ENCODE measurements around the gene DPP4.
"Not testable (repeated sequence)": the region's sequence is repeated elsewhere in the genome, so short reads cannot be mapped to it uniquely, and the experiment has no call there.

Gene DPP4

DNA sequence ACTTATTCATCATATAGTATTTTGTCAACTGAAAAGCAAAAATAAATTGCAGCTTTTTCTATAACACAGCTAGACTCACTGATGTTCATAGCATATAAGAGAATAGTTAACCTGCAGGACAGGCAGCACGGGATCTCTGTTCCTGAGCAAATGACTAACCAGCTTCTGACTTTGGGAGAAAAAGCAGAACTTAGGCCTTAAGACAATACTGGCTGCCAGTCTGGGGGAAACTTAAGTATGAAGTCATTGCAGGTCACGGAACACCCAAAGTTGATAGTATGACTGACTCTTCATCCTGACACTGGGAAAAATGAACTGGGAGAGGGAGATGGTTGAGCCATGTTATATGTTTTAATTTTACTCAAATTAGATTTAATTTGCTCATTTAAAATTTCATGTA lies 113.0 kb downstream of the DPP4 start:
- DNase-seq (ENCODE audit: low read depth, low spot score) = no peak
- no peaks in the 10 kb centered on the region; the same call in 1 of the 2 replicates for H3K9me3 ChIP-seq (ENCODE audit: insufficient read depth, low read length)
- no peak overlapping the region for H3K4me3 ChIP-seq (ENCODE audit: insufficient read length, low read depth)
- no peaks in the 10 kb centered on the region for H3K36me3 ChIP-seq (ENCODE audit: insufficient read depth, insufficient read length, low read length)
- no peaks in the 10 kb centered on the region for H3K4me1 ChIP-seq (ENCODE audit: insufficient read depth, insufficient read length)
- TF ChIP-seq ZNF274 (IDR thresholded peaks at IDR 0.05; ENCODE audit: low read depth, low read length) (no peak), YY1 (IDR thresholded peaks at IDR 0.05; ENCODE audit: insufficient read depth, insufficient read length) (no peak), SUZ12 (IDR thresholded peaks at IDR 0.05; ENCODE audit: extremely low read depth, insufficient read depth, insufficient read length) (no peak)
- H3K27me3 ChIP-seq (ENCODE audit: insufficient read depth, insufficient read length) = no peaks in the 10 kb centered on the region
- H3K9ac ChIP-seq (ENCODE audit: insufficient read length, low read depth) = no peak overlapping the region

DNA sequence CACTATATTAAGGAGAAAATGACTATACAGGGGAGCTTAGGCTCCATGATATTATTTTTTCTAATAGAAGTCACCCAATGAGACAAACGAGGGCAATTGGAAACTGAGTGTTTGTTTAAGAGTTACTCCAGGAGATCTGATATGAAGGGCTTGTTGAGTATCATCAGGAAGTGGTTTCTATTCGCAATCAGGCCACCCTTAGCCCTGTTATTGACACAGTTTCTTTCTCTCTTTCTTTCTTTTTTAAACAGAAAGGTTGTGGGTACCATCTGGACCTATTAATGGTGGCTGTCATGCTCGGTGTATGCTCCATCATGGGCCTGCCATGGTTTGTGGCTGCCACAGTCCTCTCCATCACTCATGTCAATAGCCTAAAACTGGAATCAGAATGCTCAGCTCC lies 117.3 kb downstream of the DPP4 start:
- H3K27me3 ChIP-seq (ENCODE audit: insufficient read depth, insufficient read length) = no peaks in the 10 kb centered on the region
- DNase-seq (ENCODE audit: low read depth, low spot score) = no peak
- no peaks in the 10 kb centered on the region for H3K36me3 ChIP-seq (ENCODE audit: insufficient read depth, insufficient read length, low read length)
- no peaks in the 10 kb centered on the region for H3K4me1 ChIP-seq (ENCODE audit: insufficient read depth, insufficient read length)
- no peak for TF ChIP-seq SUZ12 (IDR thresholded peaks at IDR 0.05; ENCODE audit: extremely low read depth, insufficient read depth, insufficient read length)
- TF ChIP-seq ZNF274 (IDR thresholded peaks at IDR 0.05; ENCODE audit: low read depth, low read length) = no peak
- no peak for TF ChIP-seq YY1 (IDR thresholded peaks at IDR 0.05; ENCODE audit: insufficient read depth, insufficient read length)
- H3K9ac ChIP-seq (ENCODE audit: insufficient read length, low read depth) = no peak overlapping the region
- no peaks in the 10 kb centered on the region; the same call in 1 of the 2 replicates for H3K9me3 ChIP-seq (ENCODE audit: insufficient read depth, low read length)
- no peak overlapping the region for H3K4me3 ChIP-seq (ENCODE audit: insufficient read length, low read depth)

DNA sequence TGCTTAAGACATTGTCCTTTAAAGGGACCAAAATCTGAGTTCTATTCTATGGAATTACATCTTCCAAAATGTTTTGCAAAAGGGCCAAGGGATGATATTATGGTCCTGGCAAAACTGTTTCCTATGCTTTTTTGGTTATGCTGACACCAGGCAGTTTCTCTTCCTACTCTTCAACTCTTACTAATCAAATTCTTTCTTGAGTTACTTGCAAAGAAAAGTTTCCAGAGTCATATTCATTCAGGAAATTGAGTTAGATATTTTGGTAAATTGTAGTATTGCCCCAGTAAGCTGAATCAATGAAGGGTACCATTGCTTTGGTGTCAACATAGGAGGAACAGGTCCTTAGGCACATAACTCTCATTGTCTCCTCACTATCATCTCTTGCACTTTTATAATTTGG lies 118.8 kb downstream of the DPP4 start:
- no peak overlapping the region for H3K9ac ChIP-seq (ENCODE audit: insufficient read length, low read depth)
- no peaks in the 10 kb centered on the region for H3K27me3 ChIP-seq (ENCODE audit: insufficient read depth, insufficient read length)
- H3K36me3 ChIP-seq (ENCODE audit: insufficient read depth, insufficient read length, low read length) = no peaks in the 10 kb centered on the region
- no peaks in the 10 kb centered on the region; the same call in 1 of the 2 replicates for H3K9me3 ChIP-seq (ENCODE audit: insufficient read depth, low read length)
- H3K4me3 ChIP-seq (ENCODE audit: insufficient read length, low read depth) = no peak overlapping the region
- no peak for DNase-seq (ENCODE audit: low read depth, low spot score)
- TF ChIP-seq ZNF274 (IDR thresholded peaks at IDR 0.05; ENCODE audit: low read depth, low read length) (no peak), SUZ12 (IDR thresholded peaks at IDR 0.05; ENCODE audit: extremely low read depth, insufficient read depth, insufficient read length) (no peak), YY1 (IDR thresholded peaks at IDR 0.05; ENCODE audit: insufficient read depth, insufficient read length) (no peak)
- H3K4me1 ChIP-seq (ENCODE audit: insufficient read depth, insufficient read length) = no peaks in the 10 kb centered on the region

DNA sequence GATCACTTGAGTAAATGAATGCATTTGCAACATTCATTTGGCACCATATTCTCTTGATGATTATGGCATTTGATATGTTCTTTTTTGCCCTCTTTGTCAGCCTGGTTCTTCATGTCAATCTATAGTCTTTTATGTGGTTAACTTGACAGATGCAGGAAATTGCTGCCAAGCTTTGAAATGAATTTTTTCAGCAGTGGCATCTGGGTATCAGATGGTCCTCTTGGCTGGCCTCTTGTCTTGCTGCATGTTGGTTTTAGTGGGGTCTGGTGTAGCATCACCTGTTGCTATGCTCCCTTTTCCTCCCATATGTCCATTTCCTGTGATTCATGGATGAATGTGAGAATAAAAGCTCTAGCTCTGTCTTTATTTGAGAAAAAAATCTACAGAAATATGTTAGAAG lies 119.9 kb downstream of the DPP4 start:
- Histone ChIP-seq H3K27me3 (ENCODE audit: insufficient read depth, insufficient read length) (no peaks in the 10 kb centered on the region), H3K9me3 (ENCODE audit: insufficient read depth, low read length) (no peaks in the 10 kb centered on the region; the same call in 1 of the 2 replicates), H3K9ac (ENCODE audit: insufficient read length, low read depth) (no peak overlapping the region), H3K4me1 (ENCODE audit: insufficient read depth, insufficient read length) (no peaks in the 10 kb centered on the region), H3K36me3 (ENCODE audit: insufficient read depth, insufficient read length, low read length) (no peaks in the 10 kb centered on the region), H3K4me3 (ENCODE audit: insufficient read length, low read depth) (no peak overlapping the region)
- no peak for TF ChIP-seq SUZ12 (IDR thresholded peaks at IDR 0.05; ENCODE audit: extremely low read depth, insufficient read depth, insufficient read length)
- no peak for TF ChIP-seq ZNF274 (IDR thresholded peaks at IDR 0.05; ENCODE audit: low read depth, low read length)
- no peak for TF ChIP-seq YY1 (IDR thresholded peaks at IDR 0.05; ENCODE audit: insufficient read depth, insufficient read length)
- no peak for DNase-seq (ENCODE audit: low read depth, low spot score)

DNA sequence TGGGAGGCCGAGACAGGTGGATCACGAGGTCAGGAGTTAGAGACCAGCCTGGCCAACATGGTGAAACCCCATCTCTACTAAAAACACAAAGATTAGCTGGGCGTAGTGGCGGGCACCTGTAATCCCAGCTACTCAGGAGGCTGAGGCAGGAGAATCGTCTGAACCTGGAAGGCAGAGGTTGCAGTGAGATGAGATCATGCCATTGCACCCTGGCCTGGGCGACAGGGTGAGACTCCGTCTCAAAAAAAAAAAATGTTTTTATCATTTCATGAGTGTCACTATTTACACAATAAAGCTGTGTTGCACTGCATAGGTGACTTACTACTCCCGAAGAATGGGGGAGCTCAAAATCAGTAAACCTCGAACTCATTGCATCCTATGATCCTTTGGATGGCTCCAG lies 120.6 kb downstream of the DPP4 start:
- not testable (repeated sequence) for H3K36me3 ChIP-seq (ENCODE audit: insufficient read depth, insufficient read length, low read length); DNase-seq (ENCODE audit: low read depth, low spot score); H3K4me1 ChIP-seq (ENCODE audit: insufficient read depth, insufficient read length); H3K4me3 ChIP-seq (ENCODE audit: insufficient read length, low read depth); H3K27me3 ChIP-seq (ENCODE audit: insufficient read depth, insufficient read length); H3K9ac ChIP-seq (ENCODE audit: insufficient read length, low read depth); H3K9me3 ChIP-seq (ENCODE audit: insufficient read depth, low read length)

DNA sequence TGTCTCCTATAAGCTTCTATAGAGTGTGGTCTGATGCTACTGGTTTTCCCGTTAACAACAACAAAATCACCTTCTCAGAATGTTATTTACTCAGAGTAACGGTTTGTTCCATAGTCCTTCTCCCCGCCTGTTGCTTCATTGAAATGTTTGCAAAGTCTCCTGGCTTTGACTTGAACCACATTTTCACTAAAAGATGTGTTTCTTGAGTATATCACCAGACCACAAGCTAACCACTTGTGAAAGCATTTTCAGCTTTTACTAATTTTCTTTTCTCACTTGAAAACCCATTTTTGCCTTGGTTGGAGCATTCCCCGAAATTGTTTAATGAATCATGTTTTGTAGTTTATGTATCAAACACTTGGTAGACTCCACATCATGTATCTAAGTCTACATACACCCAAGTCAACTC lies 121.2 kb downstream of the DPP4 start:
- TF ChIP-seq YY1 (IDR thresholded peaks at IDR 0.05; ENCODE audit: insufficient read depth, insufficient read length) (no peak), SUZ12 (IDR thresholded peaks at IDR 0.05; ENCODE audit: extremely low read depth, insufficient read depth, insufficient read length) (no peak), ZNF274 (IDR thresholded peaks at IDR 0.05; ENCODE audit: low read depth, low read length) (no peak)
- DNase-seq (ENCODE audit: low read depth, low spot score) = no peak
- Histone ChIP-seq H3K4me3 (ENCODE audit: insufficient read length, low read depth) (no peak overlapping the region), H3K36me3 (ENCODE audit: insufficient read depth, insufficient read length, low read length) (no peaks in the 10 kb centered on the region), H3K9ac (ENCODE audit: insufficient read length, low read depth) (no peak overlapping the region), H3K4me1 (ENCODE audit: insufficient read depth, insufficient read length) (no peaks in the 10 kb centered on the region), H3K27me3 (ENCODE audit: insufficient read depth, insufficient read length) (no peaks in the 10 kb centered on the region), H3K9me3 (ENCODE audit: insufficient read depth, low read length) (no peaks in the 10 kb centered on the region; the same call in 1 of the 2 replicates)

DNA sequence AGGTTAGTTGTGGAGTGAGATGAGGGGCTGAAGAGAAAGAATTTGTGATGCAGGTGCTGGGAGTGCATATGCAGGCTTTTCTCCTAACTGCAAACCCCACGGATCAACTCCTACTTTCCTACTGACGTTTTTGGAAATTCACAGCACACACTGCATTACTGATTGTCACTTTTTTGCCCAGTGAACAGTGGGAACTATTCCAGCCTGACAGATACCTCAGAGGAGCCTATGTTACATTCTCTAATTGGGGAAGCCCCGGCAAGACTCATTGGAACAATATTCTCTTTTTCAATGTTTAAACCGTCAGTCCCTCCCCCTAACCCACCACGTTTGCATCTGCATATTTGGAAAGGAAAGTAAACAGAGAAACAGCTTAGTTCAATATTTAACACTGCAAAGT lies 126.2 kb downstream of the DPP4 start:
- Histone ChIP-seq H3K36me3 (ENCODE audit: insufficient read depth, insufficient read length, low read length) (no peaks in the 10 kb centered on the region), H3K4me1 (ENCODE audit: insufficient read depth, insufficient read length) (no peaks in the 10 kb centered on the region), H3K27me3 (ENCODE audit: insufficient read depth, insufficient read length) (no peaks in the 10 kb centered on the region), H3K9me3 (ENCODE audit: insufficient read depth, low read length) (no peaks in the 10 kb centered on the region), H3K4me3 (ENCODE audit: insufficient read length, low read depth) (no peak overlapping the region), H3K9ac (ENCODE audit: insufficient read length, low read depth) (no peak overlapping the region)
- TF ChIP-seq ZNF274 (IDR thresholded peaks at IDR 0.05; ENCODE audit: low read depth, low read length) (no peak), YY1 (IDR thresholded peaks at IDR 0.05; ENCODE audit: insufficient read depth, insufficient read length) (no peak), SUZ12 (IDR thresholded peaks at IDR 0.05; ENCODE audit: extremely low read depth, insufficient read depth, insufficient read length) (no peak)
- no peak for DNase-seq (ENCODE audit: low read depth, low spot score)

DNA sequence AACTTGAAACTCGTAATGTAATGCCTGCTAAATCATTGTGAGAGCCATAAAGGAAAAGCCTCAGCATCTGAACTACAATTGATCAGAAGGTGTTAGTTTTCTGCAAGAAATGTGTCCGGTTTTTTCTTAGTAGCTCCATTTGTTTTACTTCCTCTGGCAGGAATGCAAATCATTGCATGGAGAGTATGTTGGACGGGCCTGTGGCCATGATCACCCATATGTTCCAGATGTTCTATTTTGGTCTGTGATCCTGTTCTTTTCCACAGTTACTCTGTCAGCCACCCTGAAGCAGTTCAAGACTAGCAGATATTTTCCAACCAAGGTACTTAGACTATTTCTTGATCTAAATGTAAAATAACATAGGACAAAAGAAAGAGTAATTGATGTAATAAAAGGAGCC lies 126.6 kb downstream of the DPP4 start:
- Histone ChIP-seq H3K36me3 (ENCODE audit: insufficient read depth, insufficient read length, low read length) (no peaks in the 10 kb centered on the region), H3K27me3 (ENCODE audit: insufficient read depth, insufficient read length) (no peaks in the 10 kb centered on the region), H3K9me3 (ENCODE audit: insufficient read depth, low read length) (no peaks in the 10 kb centered on the region), H3K4me3 (ENCODE audit: insufficient read length, low read depth) (no peak overlapping the region), H3K9ac (ENCODE audit: insufficient read length, low read depth) (no peak overlapping the region), H3K4me1 (ENCODE audit: insufficient read depth, insufficient read length) (no peaks in the 10 kb centered on the region)
- no peak for TF ChIP-seq SUZ12 (IDR thresholded peaks at IDR 0.05; ENCODE audit: extremely low read depth, insufficient read depth, insufficient read length)
- no peak for TF ChIP-seq YY1 (IDR thresholded peaks at IDR 0.05; ENCODE audit: insufficient read depth, insufficient read length)
- TF ChIP-seq ZNF274 (IDR thresholded peaks at IDR 0.05; ENCODE audit: low read depth, low read length) = no peak
- DNase-seq (ENCODE audit: low read depth, low spot score) = no peak
